GM18868 (cell line): Measurements from ENCODE around the gene VIL1.

ENCODE experiments used
- ATAC-seq: cut with Tn5 transposase; IDR thresholded peaks from one replicate; pipeline ENCODE4 v1.9.1; 2021; ENCODE audit warnings: mild to moderate bottlenecking, moderate library complexity; ENCODE audit not compliant: unreplicated experiment

VIL1 gene

GRCh38 chr2:218418717-218419458 lies at the start of gene VIL1:
VIL1 (plus strand) TSS chr2:218419123; CDS start chr2:218423779, 4,656 bp downstream.
- no peak for ATAC-seq

GRCh38 chr2:218369330-218369729 lies 49.6 kb upstream of the VIL1 start:
- ATAC-seq, result no peak

GRCh38 chr2:218370410-218371063 lies 48.4 kb upstream of the VIL1 start:
- ATAC-seq, result no peak

- no peak for ATAC-seq
Measured at GRCh38 chr2:218371983-218372350, 47.0 kb upstream of the VIL1 start.

GRCh38 chr2:218374795-218375194 lies 44.1 kb upstream of the VIL1 start:
- no peak for ATAC-seq

- ATAC-seq, result no peak
Measured at GRCh38 chr2:218375212-218375611, 43.7 kb upstream of the VIL1 start.

- no peak for ATAC-seq
Measured at GRCh38 chr2:218378053-218378452, 40.9 kb upstream of the VIL1 start.

- ATAC-seq, result no peak
Measured at GRCh38 chr2:218381916-218382366, 37.0 kb upstream of the VIL1 start, which contains the start of gene SLC11A1. SLC11A1 (plus strand) TSS chr2:218382273; CDS start chr2:218382369, 96 bp downstream.

GRCh38 chr2:218382785-218383184 lies 36.1 kb upstream of the VIL1 start:
- no peak for ATAC-seq

GRCh38 chr2:218383892-218384519 lies 34.9 kb upstream of the VIL1 start:
- no peak for ATAC-seq

- no peak for ATAC-seq
Measured at GRCh38 chr2:218384975-218385374, 33.9 kb upstream of the VIL1 start.

GRCh38 chr2:218386505-218387368 lies 32.2 kb upstream of the VIL1 start:
- ATAC-seq, result no peak

GRCh38 chr2:218387369-218388194 lies 31.3 kb upstream of the VIL1 start:
- ATAC-seq, result no peak

- no peak for ATAC-seq
Measured at GRCh38 chr2:218389333-218390150, 29.4 kb upstream of the VIL1 start.

GRCh38 chr2:218391202-218391601 lies 27.7 kb upstream of the VIL1 start:
- ATAC-seq, result no peak

GRCh38 chr2:218392459-218392858 lies 26.5 kb upstream of the VIL1 start:
- no peak for ATAC-seq

- no peak for ATAC-seq
Measured at GRCh38 chr2:218392891-218393462, 25.9 kb upstream of the VIL1 start.

GRCh38 chr2:218393750-218394290 lies 25.1 kb upstream of the VIL1 start:
- no peak for ATAC-seq
